ENCODE results near the gene PRELID2.

The PRELID2 gene

GRCh38 chr5:145723516-145723915 is 111.6 kb downstream of the PRELID2 start:
- Histone ChIP-seq H3K4me1 (ENCODE audit: insufficient read depth, low read length, poor library complexity, severe bottlenecking) (no peaks in the 10 kb centered on the region), H3K4me3 (ENCODE audit: low read length, poor library complexity, severe bottlenecking) (no peak overlapping the region), H3K4me2 (ENCODE audit: low read depth, low read length, poor library complexity, severe bottlenecking) (no peak overlapping the region), H3K79me2 (ENCODE audit: insufficient read depth, low read length) (no peaks in the 10 kb centered on the region), H3K36me3 (ENCODE audit: insufficient read depth, low read length) (peaks cover 9% of the 10 kb centered on the region; the same call in 1 of the 2 replicates), H3K9ac (ENCODE audit: low read depth, low read length, poor library complexity, severe bottlenecking) (no peak overlapping the region), H3K9me2 (replicated peaks; ENCODE audit: low read depth, low read length) (no peaks in the 10 kb centered on the region), H2AFZ (ENCODE audit: low read length) (no peak overlapping the region), H3F3A (ENCODE audit: low read depth) (no peaks in the 10 kb centered on the region), H3K9me3 (ENCODE audit: insufficient read depth, low read depth, low read length) (peaks cover 9% of the 10 kb centered on the region; the same call in 1 of the 2 replicates), H3K27me3 (ENCODE audit: insufficient read depth, low read length, poor library complexity, severe bottlenecking) (no peaks in the 10 kb centered on the region), H4K20me1 (ENCODE audit: insufficient read depth, low read length, poor library complexity, severe bottlenecking) (no peaks in the 10 kb centered on the region)
- no peak for TF ChIP-seq CTCF (conservative IDR thresholded peaks at IDR 0.05; ENCODE audit: low read length)
- no peak for TF ChIP-seq EZH2phosphoT487 (IDR thresholded peaks at IDR 0.05; ENCODE audit: borderline replicate concordance)

GRCh38 chr5:145718956-145719355 is 116.2 kb downstream of the PRELID2 start:
- Histone ChIP-seq H2AFZ (ENCODE audit: low read length) (no peak overlapping the region), H3K4me3 (ENCODE audit: low read length, poor library complexity, severe bottlenecking) (no peak overlapping the region), H3K9me3 (ENCODE audit: insufficient read depth, low read depth, low read length) (no peaks in the 10 kb centered on the region), H3K4me2 (ENCODE audit: low read depth, low read length, poor library complexity, severe bottlenecking) (no peak overlapping the region), H3K79me2 (ENCODE audit: insufficient read depth, low read length) (no peaks in the 10 kb centered on the region), H3K9me2 (replicated peaks; ENCODE audit: low read depth, low read length) (no peaks in the 10 kb centered on the region), H3K9ac (ENCODE audit: low read depth, low read length, poor library complexity, severe bottlenecking) (no peak overlapping the region), H3K4me1 (ENCODE audit: insufficient read depth, low read length, poor library complexity, severe bottlenecking) (no peaks in the 10 kb centered on the region), H3F3A (ENCODE audit: low read depth) (no peaks in the 10 kb centered on the region), H3K27me3 (ENCODE audit: insufficient read depth, low read length, poor library complexity, severe bottlenecking) (no peaks in the 10 kb centered on the region), H3K36me3 (ENCODE audit: insufficient read depth, low read length) (no peaks in the 10 kb centered on the region), H4K20me1 (ENCODE audit: insufficient read depth, low read length, poor library complexity, severe bottlenecking) (no peaks in the 10 kb centered on the region)
- no peak for TF ChIP-seq CTCF (conservative IDR thresholded peaks at IDR 0.05; ENCODE audit: low read length)
- no peak for TF ChIP-seq EZH2phosphoT487 (IDR thresholded peaks at IDR 0.05; ENCODE audit: borderline replicate concordance)

GRCh38 chr5:145715412-145715811 is 119.7 kb downstream of the PRELID2 start:
- no peaks in the 10 kb centered on the region for H3F3A ChIP-seq (ENCODE audit: low read depth)
- no peak for TF ChIP-seq EZH2phosphoT487 (IDR thresholded peaks at IDR 0.05; ENCODE audit: borderline replicate concordance)
- TF ChIP-seq CTCF (conservative IDR thresholded peaks at IDR 0.05; ENCODE audit: low read length) = no peak
- no peak overlapping the region for H3K4me2 ChIP-seq (ENCODE audit: low read depth, low read length, poor library complexity, severe bottlenecking)
- no peaks in the 10 kb centered on the region for H3K27me3 ChIP-seq (ENCODE audit: insufficient read depth, low read length, poor library complexity, severe bottlenecking)
- H3K36me3 ChIP-seq (ENCODE audit: insufficient read depth, low read length) = no peaks in the 10 kb centered on the region
- no peaks in the 10 kb centered on the region for H3K9me2 ChIP-seq (replicated peaks; ENCODE audit: low read depth, low read length)
- H3K9me3 ChIP-seq (ENCODE audit: insufficient read depth, low read depth, low read length) = no peaks in the 10 kb centered on the region
- no peaks in the 10 kb centered on the region for H4K20me1 ChIP-seq (ENCODE audit: insufficient read depth, low read length, poor library complexity, severe bottlenecking)
- H3K9ac ChIP-seq (ENCODE audit: low read depth, low read length, poor library complexity, severe bottlenecking) = no peak overlapping the region
- H3K79me2 ChIP-seq (ENCODE audit: insufficient read depth, low read length) = no peaks in the 10 kb centered on the region
- H3K4me3 ChIP-seq (ENCODE audit: low read length, poor library complexity, severe bottlenecking) = no peak overlapping the region
- no peak overlapping the region for H2AFZ ChIP-seq (ENCODE audit: low read length)
- H3K4me1 ChIP-seq (ENCODE audit: insufficient read depth, low read length, poor library complexity, severe bottlenecking) = no peaks in the 10 kb centered on the region
